Muscle layer of duodenum (tissue), 2 donors: ENCODE data around the gene ZNF83.
"Not testable (repeated sequence)": the region's sequence is repeated elsewhere in the genome, so short reads cannot be mapped to it uniquely, and the experiment has no call there.

Experiments used
- H3K27ac ChIP-seq: one replicate; pipeline ENCODE4 v1.7.0; 2013; ENCODE audit warnings: mild to moderate bottlenecking, low read length
- H3K27me3 ChIP-seq: one replicate; pipeline ENCODE4 v1.7.0; 2013; ENCODE audit warnings: low read depth, mild to moderate bottlenecking, control low read depth, low read length
- H3K36me3 ChIP-seq, 2 donors: one replicate each; pipeline ENCODE4 v1.7.0; 2013; ENCODE audit warnings: low read length in 2 of 2, control low read depth in 1 of 2, mild to moderate bottlenecking in 1 of 2; ENCODE audit not compliant: insufficient read depth in 2 of 2, control insufficient read depth in 1 of 2
- H3K4me1 ChIP-seq, 2 donors: one replicate each; pipeline ENCODE4 v1.7.0; 2013; ENCODE audit warnings: low read length in 2 of 2, mild to moderate bottlenecking in 2 of 2, control low read depth in 1 of 2, moderate library complexity in 1 of 2; ENCODE audit not compliant: insufficient read depth in 2 of 2, control insufficient read depth in 1 of 2
- H3K4me3 ChIP-seq, 2 donors: one replicate each; pipeline ENCODE4 v1.7.0; 2013; ENCODE audit warnings: low read length in 2 of 2, low read depth in 1 of 2, mild to moderate bottlenecking in 1 of 2
- H3K9me3 ChIP-seq, 2 donors: one replicate each; pipeline ENCODE4 v1.7.0; 2013; ENCODE audit warnings: low read length in 2 of 2, control low read depth in 1 of 2, mild to moderate bottlenecking in 1 of 2; ENCODE audit not compliant: control insufficient read depth in 1 of 2
- donor health status: healthy.

The ZNF83 gene

GRCh38 chr19:52639996-52640395, 1.8 kb upstream of the ZNF83 start:
- Histone ChIP-seq H3K9me3 (no peaks in the 10 kb centered on the region), H3K27me3 (no peaks in the 10 kb centered on the region), H3K36me3 (no peaks in the 10 kb centered on the region), H3K4me1 (peaks cover 4 to 6% of the 10 kb centered on the region in 2 donors), H3K27ac (no peak overlapping the region), H3K4me3 (no peak overlapping the region)

GRCh38 chr19:52638601-52639000, 446 bp upstream of the ZNF83 start:
- Histone ChIP-seq H3K27me3 (no peaks in the 10 kb centered on the region), H3K27ac (no peak overlapping the region), H3K36me3 (peaks cover 0 to 2% of the 10 kb centered on the region in 2 donors), H3K4me3 (peak overlapping the region; percentile 63 to 87), H3K9me3 (no peaks in the 10 kb centered on the region), H3K4me1 (peaks cover 4 to 6% of the 10 kb centered on the region in 2 donors)

- Histone ChIP-seq H3K9me3 (no peaks in the 10 kb centered on the region), H3K27ac (no peak overlapping the region), H3K36me3 (peaks cover 0 to 2% of the 10 kb centered on the region in 2 donors), H3K4me1 (peaks cover 4 to 6% of the 10 kb centered on the region in 2 donors), H3K27me3 (no peaks in the 10 kb centered on the region), H3K4me3 (no peak overlapping the region)
Measured at GRCh38 chr19:52635786-52636570, 2.2 kb downstream of the ZNF83 start.

GRCh38 chr19:52627441-52627840, 10.7 kb downstream of the ZNF83 start:
- not testable (repeated sequence) for H3K4me3 ChIP-seq, H3K27ac ChIP-seq, H3K9me3 ChIP-seq, H3K4me1 ChIP-seq, H3K27me3 ChIP-seq
- H3K36me3 ChIP-seq, result peaks cover 8 to 32% of the 10 kb centered on the region in 2 donors

- H3K4me1 ChIP-seq, result no peaks in the 10 kb centered on the region
- H3K4me3 ChIP-seq, result no peak overlapping the region
- no peaks in the 10 kb centered on the region for H3K27me3 ChIP-seq
- H3K9me3 ChIP-seq, result no peaks in the 10 kb centered on the region
- H3K36me3 ChIP-seq, result peaks cover 8 to 32% of the 10 kb centered on the region in 2 donors
- no peak overlapping the region for H3K27ac ChIP-seq
Measured at GRCh38 chr19:52626915-52627314, 11.2 kb downstream of the ZNF83 start.

- Histone ChIP-seq H3K9me3 (no peaks in the 10 kb centered on the region), H3K27me3 (no peaks in the 10 kb centered on the region), H3K4me3 (no peak overlapping the region), H3K4me1 (no peaks in the 10 kb centered on the region), H3K27ac (no peak overlapping the region), H3K36me3 (peaks cover 11 to 53% of the 10 kb centered on the region in 2 donors)
Measured at GRCh38 chr19:52622261-52622660, 15.9 kb downstream of the ZNF83 start.

GRCh38 chr19:52621376-52621775, 16.8 kb downstream of the ZNF83 start:
- Histone ChIP-seq H3K36me3 (peaks cover 11 to 60% of the 10 kb centered on the region in 2 donors), H3K9me3 (peaks cover 0 to 4% of the 10 kb centered on the region in 2 donors), H3K4me3 (no peak overlapping the region), H3K4me1 (no peaks in the 10 kb centered on the region), H3K27ac (no peak overlapping the region), H3K27me3 (no peaks in the 10 kb centered on the region)

GRCh38 chr19:52613299-52613906, 24.8 kb downstream of the ZNF83 start:
- no peaks in the 10 kb centered on the region for H3K27me3 ChIP-seq
- H3K4me1 ChIP-seq, result no peaks in the 10 kb centered on the region
- H3K4me3 ChIP-seq, result no peak overlapping the region
- H3K27ac ChIP-seq, result no peak overlapping the region
- peaks cover 14 to 17% of the 10 kb centered on the region in 2 donors for H3K9me3 ChIP-seq
- H3K36me3 ChIP-seq, result peaks cover 22 to 65% of the 10 kb centered on the region in 2 donors

GRCh38 chr19:52603558-52604207, 34.5 kb downstream of the ZNF83 start:
- no peaks in the 10 kb centered on the region for H3K27me3 ChIP-seq
- H3K36me3 ChIP-seq, result peaks cover 0 to 2% of the 10 kb centered on the region in 2 donors
- no peak overlapping the region for H3K27ac ChIP-seq
- H3K9me3 ChIP-seq, result no peaks in the 10 kb centered on the region
- H3K4me1 ChIP-seq, result peaks cover 0 to 5% of the 10 kb centered on the region in 2 donors
- no peak overlapping the region for H3K4me3 ChIP-seq

GRCh38 chr19:52602941-52603340, 35.2 kb downstream of the ZNF83 start:
- Histone ChIP-seq H3K27me3 (no peaks in the 10 kb centered on the region), H3K27ac (no peak overlapping the region), H3K36me3 (no peaks in the 10 kb centered on the region), H3K4me1 (peaks cover 0 to 5% of the 10 kb centered on the region in 2 donors), H3K4me3 (no peak overlapping the region), H3K9me3 (no peaks in the 10 kb centered on the region)

- not testable (repeated sequence) for H3K9me3 ChIP-seq, H3K4me1 ChIP-seq, H3K27me3 ChIP-seq, H3K36me3 ChIP-seq, H3K27ac ChIP-seq
- peak overlapping the region; percentile 80 to 84 for H3K4me3 ChIP-seq
Measured at GRCh38 chr19:52601974-52602366, 36.2 kb downstream of the ZNF83 start.
